Measurements from ENCODE around the gene MROH8. TPM values are rescaled to one million over a fixed set of nuclear protein-coding genes. Genes with fewer than 3 reads are reported as not detected.
A peak's percentile ranks its signal among the peaks of the same experiment; 100 is the strongest.

Gene MROH8
- total and polyA plus RNA-seq, 2 experiments from 2014 or later = 0.63 to 0.68 TPM

GRCh38 chr20:37220731-37221130 is 41.4 kb upstream of the MROH8 start:
- H3F3A ChIP-seq (replicated peaks; ENCODE audit: low read depth) = no peaks in the 10 kb centered on the region; the same call in 1 of the 2 replicates
- H3K27ac ChIP-seq (ENCODE audit: low read depth) = peak overlapping the region; percentile 61; the same call in 1 of the 2 replicates
- 0 out of 2 replicates have a peak, but pooled peaks cover 7% of the 10 kb centered on the region for H3K4me1 ChIP-seq (ENCODE audit: insufficient read depth)
- 0 out of 2 replicates have a peak, but pooled peaks cover 11% of the 10 kb centered on the region for H4K20me1 ChIP-seq (replicated peaks; ENCODE audit: insufficient read depth)
- H3K27me3 ChIP-seq (ENCODE audit: insufficient read depth) = no peaks in the 10 kb centered on the region
- TF ChIP-seq CREB1 (CRISPR knock-in tag; IDR thresholded peaks at IDR 0.05; ENCODE audit: low read depth) (no peak), ZNF114 (CRISPR knock-in tag; IDR thresholded peaks at IDR 0.05) (no peak), REST (IDR thresholded peaks at IDR 0.05; ENCODE audit: unreplicated experiment) (no peak), ETS1 (IDR thresholded peaks at IDR 0.05) (no peak), ZNF331 (CRISPR knock-in tag; IDR thresholded peaks at IDR 0.05; ENCODE audit: low read depth) (no peak)
- TF ChIP-seq, protein P1, sequence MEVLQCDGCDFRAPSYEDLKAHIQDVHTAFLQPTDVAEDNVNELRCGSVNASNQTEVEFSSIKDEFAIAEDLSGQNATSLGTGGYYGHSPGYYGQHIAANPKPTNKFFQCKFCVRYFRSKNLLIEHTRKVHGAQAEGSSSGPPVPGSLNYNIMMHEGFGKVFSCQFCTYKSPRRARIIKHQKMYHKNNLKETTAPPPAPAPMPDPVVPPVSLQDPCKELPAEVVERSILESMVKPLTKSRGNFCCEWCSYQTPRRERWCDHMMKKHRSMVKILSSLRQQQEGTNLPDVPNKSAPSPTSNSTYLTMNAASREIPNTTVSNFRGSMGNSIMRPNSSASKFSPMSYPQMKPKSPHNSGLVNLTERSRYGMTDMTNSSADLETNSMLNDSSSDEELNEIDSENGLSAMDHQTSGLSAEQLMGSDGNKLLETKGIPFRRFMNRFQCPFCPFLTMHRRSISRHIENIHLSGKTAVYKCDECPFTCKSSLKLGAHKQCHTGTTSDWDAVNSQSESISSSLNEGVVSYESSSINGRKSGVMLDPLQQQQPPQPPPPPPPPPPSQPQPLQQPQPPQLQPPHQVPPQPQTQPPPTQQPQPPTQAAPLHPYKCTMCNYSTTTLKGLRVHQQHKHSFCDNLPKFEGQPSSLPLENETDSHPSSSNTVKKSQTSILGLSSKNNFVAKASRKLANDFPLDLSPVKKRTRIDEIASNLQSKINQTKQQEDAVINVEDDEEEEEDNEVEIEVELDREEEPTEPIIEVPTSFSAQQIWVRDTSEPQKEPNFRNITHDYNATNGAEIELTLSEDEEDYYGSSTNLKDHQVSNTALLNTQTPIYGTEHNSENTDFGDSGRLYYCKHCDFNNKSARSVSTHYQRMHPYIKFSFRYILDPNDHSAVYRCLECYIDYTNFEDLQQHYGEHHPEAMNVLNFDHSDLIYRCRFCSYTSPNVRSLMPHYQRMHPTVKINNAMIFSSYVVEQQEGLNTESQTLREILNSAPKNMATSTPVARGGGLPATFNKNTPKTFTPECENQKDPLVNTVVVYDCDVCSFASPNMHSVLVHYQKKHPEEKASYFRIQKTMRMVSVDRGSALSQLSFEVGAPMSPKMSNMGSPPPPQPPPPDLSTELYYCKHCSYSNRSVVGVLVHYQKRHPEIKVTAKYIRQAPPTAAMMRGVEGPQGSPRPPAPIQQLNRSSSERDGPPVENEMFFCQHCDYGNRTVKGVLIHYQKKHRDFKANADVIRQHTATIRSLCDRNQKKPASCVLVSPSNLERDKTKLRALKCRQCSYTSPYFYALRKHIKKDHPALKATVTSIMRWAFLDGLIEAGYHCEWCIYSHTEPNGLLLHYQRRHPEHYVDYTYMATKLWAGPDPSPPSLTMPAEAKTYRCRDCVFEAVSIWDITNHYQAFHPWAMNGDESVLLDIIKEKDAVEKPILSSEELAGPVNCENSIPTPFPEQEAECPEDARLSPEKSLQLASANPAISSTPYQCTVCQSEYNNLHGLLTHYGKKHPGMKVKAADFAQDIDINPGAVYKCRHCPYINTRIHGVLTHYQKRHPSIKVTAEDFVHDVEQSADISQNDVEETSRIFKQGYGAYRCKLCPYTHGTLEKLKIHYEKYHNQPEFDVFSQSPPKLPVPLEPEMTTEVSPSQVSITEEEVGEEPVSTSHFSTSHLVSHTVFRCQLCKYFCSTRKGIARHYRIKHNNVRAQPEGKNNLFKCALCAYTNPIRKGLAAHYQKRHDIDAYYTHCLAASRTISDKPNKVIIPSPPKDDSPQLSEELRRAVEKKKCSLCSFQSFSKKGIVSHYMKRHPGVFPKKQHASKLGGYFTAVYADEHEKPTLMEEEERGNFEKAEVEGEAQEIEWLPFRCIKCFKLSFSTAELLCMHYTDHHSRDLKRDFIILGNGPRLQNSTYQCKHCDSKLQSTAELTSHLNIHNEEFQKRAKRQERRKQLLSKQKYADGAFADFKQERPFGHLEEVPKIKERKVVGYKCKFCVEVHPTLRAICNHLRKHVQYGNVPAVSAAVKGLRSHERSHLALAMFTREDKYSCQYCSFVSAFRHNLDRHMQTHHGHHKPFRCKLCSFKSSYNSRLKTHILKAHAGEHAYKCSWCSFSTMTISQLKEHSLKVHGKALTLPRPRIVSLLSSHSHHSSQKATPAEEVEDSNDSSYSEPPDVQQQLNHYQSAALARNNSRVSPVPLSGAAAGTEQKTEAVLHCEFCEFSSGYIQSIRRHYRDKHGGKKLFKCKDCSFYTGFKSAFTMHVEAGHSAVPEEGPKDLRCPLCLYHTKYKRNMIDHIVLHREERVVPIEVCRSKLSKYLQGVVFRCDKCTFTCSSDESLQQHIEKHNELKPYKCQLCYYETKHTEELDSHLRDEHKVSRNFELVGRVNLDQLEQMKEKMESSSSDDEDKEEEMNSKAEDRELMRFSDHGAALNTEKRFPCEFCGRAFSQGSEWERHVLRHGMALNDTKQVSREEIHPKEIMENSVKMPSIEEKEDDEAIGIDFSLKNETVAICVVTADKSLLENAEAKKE (CRISPR knock-in tag; IDR thresholded peaks at IDR 0.05) = no peak
- TF ChIP-seq, protein P2, sequence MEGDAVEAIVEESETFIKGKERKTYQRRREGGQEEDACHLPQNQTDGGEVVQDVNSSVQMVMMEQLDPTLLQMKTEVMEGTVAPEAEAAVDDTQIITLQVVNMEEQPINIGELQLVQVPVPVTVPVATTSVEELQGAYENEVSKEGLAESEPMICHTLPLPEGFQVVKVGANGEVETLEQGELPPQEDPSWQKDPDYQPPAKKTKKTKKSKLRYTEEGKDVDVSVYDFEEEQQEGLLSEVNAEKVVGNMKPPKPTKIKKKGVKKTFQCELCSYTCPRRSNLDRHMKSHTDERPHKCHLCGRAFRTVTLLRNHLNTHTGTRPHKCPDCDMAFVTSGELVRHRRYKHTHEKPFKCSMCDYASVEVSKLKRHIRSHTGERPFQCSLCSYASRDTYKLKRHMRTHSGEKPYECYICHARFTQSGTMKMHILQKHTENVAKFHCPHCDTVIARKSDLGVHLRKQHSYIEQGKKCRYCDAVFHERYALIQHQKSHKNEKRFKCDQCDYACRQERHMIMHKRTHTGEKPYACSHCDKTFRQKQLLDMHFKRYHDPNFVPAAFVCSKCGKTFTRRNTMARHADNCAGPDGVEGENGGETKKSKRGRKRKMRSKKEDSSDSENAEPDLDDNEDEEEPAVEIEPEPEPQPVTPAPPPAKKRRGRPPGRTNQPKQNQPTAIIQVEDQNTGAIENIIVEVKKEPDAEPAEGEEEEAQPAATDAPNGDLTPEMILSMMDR (conservative IDR thresholded peaks at IDR 0.05; ENCODE audit: low read depth in 2 of 2) = no peak
- no peaks in the 10 kb centered on the region for H3K9me3 Mint-ChIP-seq
- H3K27me3 Mint-ChIP-seq (ENCODE audit: insufficient read depth, low read depth, poor library complexity) = peaks cover 7% of the 10 kb centered on the region
- peaks cover 75% of the 10 kb centered on the region for H3K36me3 Mint-ChIP-seq (ENCODE audit: low read depth)
- peak overlapping the region; percentile 75 for H3K27ac Mint-ChIP-seq
- DNase-seq (ENCODE audit: low spot score) (peak; percentile 28), ATAC-seq (peak; percentile 45; the same call in 1 of the 3 replicates)
- no peak overlapping the region for H3K4me3 Mint-ChIP-seq
- H3K9me2 ChIP-seq (ENCODE audit: insufficient read depth) = no peaks in the 10 kb centered on the region
- H3K4me3 ChIP-seq = no peak overlapping the region
- peaks cover 54% of the 10 kb centered on the region for H3K79me2 ChIP-seq (replicated peaks; ENCODE audit: insufficient read depth)
- H3K36me3 ChIP-seq (ENCODE audit: insufficient read depth) = peaks cover 40% of the 10 kb centered on the region
- no peak overlapping the region for H2AFZ ChIP-seq
- peaks cover 26% of the 10 kb centered on the region for H3K4me1 Mint-ChIP-seq
- no peak overlapping the region for H3K4me2 ChIP-seq
